NCI-H524 treated with DMSO at 0.1 percent for 48 hours (cell line): ENCODE results near the gene MMP28.

ENCODE experiments used
- DNase-seq: peaks from one replicate; lab custom pipeline; 2025; lab: John Stamatoyannopoulos, UW

Gene MMP28

DNA sequence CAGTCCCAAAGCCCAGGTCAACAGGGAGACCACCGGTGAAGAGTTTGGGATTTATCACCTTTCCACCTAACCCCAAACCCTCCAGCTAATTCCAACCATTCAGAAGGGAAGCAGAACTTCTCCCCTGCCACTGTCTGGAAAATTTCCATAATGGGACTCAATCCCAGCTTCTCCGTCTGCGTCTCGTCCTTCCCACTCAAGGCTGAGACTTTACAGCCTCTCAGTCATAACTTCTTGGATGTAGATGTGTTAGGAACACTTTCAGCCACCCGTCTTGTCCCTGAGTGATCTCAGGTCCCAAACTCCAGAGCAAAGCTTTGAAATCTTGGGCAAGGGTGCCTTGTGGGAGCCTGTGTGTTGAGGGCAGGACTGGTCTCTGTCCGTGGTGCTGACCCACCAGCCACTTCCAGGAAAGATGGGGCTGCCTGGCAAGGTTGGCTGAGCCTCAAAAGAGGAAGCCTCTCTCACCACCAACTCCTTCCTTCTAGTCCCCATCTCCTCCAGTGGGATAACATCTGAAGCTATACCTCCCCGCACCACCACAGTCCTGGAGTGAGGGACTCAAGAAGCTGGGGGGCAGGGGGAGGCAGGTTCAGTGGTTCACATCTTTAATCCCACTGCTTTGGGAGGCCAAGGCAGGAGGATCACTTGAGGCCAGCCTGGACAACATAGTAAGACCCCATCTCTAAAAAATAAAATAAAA lies 51.7 kb downstream of the MMP28 start:
- no peak for DNase-seq

DNA sequence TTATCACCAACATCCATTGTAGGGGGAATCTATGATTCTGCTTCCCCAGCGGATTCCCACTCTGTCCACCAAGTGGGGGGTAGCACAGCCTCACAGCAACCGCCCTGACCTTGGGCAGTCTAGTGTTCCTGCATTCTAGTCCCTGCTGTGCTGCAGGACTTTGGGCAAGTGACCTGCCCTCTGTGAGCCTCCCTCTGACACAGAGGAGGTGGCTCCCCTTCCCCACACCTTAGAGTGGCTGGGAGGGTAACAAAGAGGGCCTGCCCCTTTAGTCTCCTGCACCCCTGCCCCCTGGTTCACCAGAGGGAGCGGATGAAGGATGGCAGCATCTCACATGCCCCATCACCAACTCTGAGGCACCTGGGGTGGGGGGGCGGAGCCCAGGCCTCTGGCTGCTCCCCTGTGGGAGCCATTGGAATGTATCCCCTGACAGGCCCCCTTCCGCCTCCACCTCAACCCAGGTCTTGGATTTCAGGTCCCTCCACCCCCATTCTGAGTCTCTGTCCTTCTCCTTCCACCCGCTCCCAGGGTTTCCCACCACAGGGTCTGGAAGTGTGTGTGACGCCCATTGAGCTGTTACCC lies 52.5 kb downstream of the MMP28 start:
- DNase-seq, result no peak

- DNase-seq, result no peak
Measured at GRCh38 chr17:35742496-35742895, 52.9 kb downstream of the MMP28 start.

GRCh38 chr17:35740997-35741931 lies 54.2 kb downstream of the MMP28 start:
- no peak for DNase-seq

DNA sequence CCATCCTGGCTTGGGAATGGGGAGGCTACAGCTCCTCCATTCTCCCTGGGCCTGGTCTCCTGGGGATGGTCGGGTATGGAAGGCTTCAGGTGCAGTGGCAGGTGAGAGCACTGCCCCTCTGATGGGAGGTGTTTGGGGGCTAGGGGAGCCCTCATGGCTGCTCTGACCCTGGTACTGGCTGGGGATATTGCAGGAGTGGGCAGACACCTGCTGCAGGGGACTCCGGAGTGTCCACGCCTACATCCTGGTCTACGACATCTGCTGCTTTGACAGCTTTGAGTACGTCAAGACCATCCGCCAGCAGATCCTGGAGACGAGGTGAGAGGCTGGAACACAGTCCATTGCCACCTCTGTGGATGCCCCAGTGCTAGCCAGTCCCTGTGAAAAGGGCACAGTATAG lies 55.2 kb downstream of the MMP28 start:
- no peak for DNase-seq

DNA sequence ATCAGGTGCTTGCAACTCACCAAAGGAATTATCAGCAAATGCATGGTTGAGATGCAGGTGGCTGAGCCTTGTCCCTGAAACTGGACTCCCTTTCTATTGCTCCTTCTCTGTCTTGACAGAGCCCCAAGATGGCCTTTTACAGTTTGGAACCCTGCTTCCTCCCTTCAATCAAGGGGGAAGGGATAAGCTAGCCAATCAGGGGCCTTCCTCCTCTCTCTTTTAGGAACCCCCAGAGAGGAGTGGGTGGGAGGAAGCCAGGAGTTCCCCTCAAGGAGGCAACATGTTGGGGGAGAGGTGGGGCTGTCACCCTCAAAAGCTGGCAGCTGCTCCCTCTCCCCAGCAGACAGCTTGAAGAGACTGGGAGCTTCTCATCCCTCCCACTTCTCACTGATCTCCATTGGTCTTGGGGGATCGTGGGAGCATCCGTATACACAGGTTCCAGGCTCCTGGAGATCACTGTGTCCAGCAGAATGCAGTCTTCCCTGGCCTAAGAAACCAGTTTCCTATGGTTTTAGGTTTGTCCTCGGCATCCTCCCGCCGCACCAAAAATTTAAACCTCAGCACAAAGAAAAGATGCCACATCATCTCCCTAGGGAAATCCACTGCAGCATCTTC lies 56.8 kb downstream of the MMP28 start:
- DNase-seq, result no peak

DNA sequence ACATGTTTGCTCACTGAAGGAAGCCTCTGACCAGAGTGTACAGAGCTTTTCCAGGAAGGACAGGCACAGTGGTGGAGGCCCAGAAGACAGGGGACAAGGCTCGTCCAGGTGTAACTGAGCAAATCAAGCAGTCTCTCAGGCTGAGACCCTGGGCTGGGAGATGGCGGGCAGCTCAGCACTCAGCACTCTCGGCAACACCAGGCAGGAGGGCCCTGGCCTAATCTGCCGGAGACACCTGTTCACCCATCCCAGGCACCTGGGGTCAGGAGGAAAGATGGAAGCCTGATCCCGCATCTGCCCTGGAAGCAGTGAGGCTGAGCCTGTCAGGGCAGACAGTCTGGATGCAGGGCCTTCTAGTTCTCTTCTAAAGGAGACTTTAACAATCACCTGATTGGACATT lies 59.2 kb downstream of the MMP28 start:
- no peak for DNase-seq

DNA sequence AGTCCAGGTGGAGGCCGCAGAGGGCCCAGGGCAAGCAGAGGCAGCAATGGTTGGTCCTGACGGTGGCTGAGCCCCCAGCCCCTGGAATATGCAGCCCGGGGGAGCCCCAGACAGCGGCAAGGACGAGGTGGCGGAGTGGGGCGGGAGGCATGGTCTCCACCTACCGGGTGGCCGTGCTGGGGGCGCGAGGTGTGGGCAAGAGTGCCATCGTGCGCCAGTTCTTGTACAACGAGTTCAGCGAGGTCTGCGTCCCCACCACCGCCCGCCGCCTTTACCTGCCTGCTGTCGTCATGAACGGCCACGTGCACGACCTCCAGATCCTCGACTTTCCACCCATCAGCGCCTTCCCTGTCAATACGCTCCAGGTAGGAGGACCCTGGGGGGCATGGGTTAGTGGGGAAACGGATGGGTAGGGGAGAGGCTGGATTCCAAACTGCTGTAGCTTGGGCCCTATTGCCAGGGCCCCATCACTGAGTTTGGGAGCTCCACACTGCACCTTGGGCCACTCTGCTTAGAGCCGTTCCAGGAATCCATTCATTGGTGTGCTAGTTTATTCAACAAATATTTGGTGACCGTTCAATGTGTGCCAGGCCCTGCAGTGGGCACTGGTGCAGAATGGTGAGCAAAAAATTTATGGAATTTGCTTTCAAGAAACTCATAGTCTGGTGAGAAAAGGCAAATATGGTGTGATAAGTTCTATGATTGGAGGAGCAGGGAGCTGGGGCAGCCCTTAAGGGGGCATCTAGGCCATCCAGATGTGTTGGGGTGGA lies 60.2 kb downstream of the MMP28 start:
- no peak for DNase-seq

- no peak for DNase-seq
Measured at GRCh38 chr17:35734396-35734795, 61.0 kb downstream of the MMP28 start.

- no peak for DNase-seq
Measured at GRCh38 chr17:35733366-35733765, 62.1 kb downstream of the MMP28 start.

GRCh38 chr17:35732806-35733136 lies 62.7 kb downstream of the MMP28 start:
- DNase-seq, result no peak

GRCh38 chr17:35731917-35732805 lies 63.3 kb downstream of the MMP28 start:
- DNase-seq, result no peak

- no peak for DNase-seq
Measured at GRCh38 chr17:35731239-35731916, 64.1 kb downstream of the MMP28 start, which contains the start of gene RASL10B. Gene RASL10B, plus strand, starts transcription at chr17:35731639. Its CDS starts 3,546 bp downstream, at chr17:35735185.

DNA sequence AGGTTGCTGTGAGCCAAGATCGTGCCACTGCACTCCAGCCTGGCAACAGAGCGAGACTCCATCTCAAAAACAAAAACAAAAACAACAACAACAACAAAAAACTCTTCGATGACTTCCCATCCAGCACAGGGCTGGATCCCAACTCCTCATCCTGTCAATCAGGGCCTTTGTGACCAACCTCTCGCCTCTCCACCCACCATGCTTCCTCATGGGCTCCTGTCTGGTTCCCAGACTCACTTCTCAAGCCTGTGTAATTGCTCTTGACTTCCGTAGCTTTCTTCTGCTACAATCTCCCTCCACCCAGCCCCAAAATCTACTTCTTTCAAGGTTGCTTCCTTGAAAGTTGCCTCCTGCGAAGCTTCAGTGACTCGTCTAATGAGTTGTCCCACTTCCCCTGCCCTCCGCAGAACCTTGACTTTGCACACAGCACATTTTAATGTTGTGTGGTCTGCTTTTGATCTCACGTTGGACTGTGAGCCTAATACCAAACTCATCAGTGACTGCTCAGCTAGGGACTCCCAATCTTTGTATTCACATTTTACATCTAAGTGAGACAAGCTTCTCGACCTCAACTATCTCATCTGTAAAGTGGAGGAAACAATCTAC lies 64.9 kb downstream of the MMP28 start:
- no peak for DNase-seq

DNA sequence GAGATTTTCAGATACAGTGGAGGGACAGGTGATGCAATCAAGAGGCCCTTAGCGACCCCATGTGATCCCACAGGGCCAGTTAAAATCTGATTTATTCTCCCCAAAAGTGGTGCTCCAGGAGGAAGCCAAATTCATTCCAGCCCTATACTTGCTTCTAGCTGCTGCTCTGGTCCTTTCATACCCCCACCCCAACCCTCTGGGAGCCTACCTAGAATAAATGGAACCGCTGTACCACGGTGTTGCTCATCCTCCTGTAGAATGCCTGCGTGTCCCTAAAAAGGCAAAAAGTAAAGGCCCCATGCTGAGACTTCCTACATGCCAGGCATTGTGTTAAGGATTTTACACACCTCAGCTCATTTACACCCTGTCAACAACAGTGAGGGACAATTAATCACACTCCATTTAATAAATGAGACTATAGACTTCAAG lies 66.0 kb downstream of the MMP28 start:
- DNase-seq, result no peak

- DNase-seq, result no peak
Measured at GRCh38 chr17:35728551-35728950, 66.9 kb downstream of the MMP28 start.

DNA sequence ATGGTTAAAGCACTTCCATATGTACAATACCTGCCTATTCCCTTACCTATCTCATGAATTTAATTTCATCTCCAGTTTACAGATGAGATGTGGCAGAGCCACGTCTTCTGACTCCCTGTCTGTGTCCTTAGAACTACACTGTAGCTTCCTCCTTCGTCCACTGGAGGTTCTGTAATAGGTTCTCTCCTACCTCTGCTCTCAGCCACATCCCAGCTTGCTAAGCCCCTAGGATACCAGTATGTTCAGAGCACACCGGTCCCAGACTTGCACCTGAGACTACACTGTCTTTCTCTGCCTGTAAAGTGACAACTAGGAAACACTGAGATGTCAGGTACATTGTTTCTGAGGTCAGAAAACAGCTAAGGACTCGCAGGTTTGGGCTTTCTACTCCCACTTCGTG lies 67.8 kb downstream of the MMP28 start:
- DNase-seq, result no peak

GRCh38 chr17:35726953-35727460 lies 68.4 kb downstream of the MMP28 start:
- no peak for DNase-seq
